MCF 10A (cell line): ENCODE results near the gene LRBA. TPM values are rescaled to one million over a fixed set of nuclear protein-coding genes. Genes with fewer than 3 reads are reported as not detected.
A peak's percentile ranks its signal among the peaks of the same experiment; 100 is the strongest.

Experiments used
- BruUV-seq: library from RNA; stranded (reverse); fragments of 400-500 nt; replicated peaks from 2 replicates; lab custom pipeline; 2021; lab: Mats Ljungman, UMichigan
- CTCF ChIA-PET: fragments of 300-600 bp; sonication (Branson Sonifier 250); formaldehyde crosslinking; extraction: SDS; loops from one replicate; lab custom pipeline; 2021; ENCODE audit warnings: antibody characterized with exemption, inconsistent platforms; lab: Yijun Ruan, JAX
- POLR2A ChIA-PET: fragments of 300-600, 350-650 bp; sonication (Branson Sonifier 250); formaldehyde crosslinking; extraction: SDS; loops from one replicate; lab custom pipeline; 2020; ENCODE audit warnings: antibody characterized with exemption, inconsistent platforms; lab: Yijun Ruan, JAX
- DNase-seq: peaks from one replicate; pipeline ENCODE4 v3.0.0-alpha.2; 2018; ENCODE audit not compliant: unreplicated experiment
- H3K27ac Mint-ChIP-seq: one replicate; pipeline ENCODE4 v1.8.0; 2022; ENCODE audit warnings: mild to moderate bottlenecking, low read depth, mixed read lengths; ENCODE audit not compliant: unreplicated experiment
- H3K27me3 Mint-ChIP-seq: one replicate; pipeline ENCODE4 v1.8.0; 2022; ENCODE audit warnings: mixed read lengths; ENCODE audit not compliant: insufficient read depth, unreplicated experiment
- H3K36me3 Mint-ChIP-seq: one replicate; pipeline ENCODE4 v1.8.0; 2022; ENCODE audit warnings: mild to moderate bottlenecking, moderate library complexity, mixed read lengths; ENCODE audit not compliant: insufficient read depth, unreplicated experiment
- H3K4me1 Mint-ChIP-seq: one replicate; pipeline ENCODE4 v1.8.0; 2022; ENCODE audit warnings: mixed read lengths; ENCODE audit not compliant: insufficient read depth, unreplicated experiment
- H3K4me3 Mint-ChIP-seq: one replicate; pipeline ENCODE4 v1.8.0; 2022; ENCODE audit warnings: mild to moderate bottlenecking, moderate library complexity, mixed read lengths; ENCODE audit not compliant: unreplicated experiment
- H3K9me3 Mint-ChIP-seq: one replicate; pipeline ENCODE4 v1.8.0; 2022; ENCODE audit warnings: mixed read lengths; ENCODE audit not compliant: unreplicated experiment
- intact Hi-C: fragments of 100-400 bp; cut with micrococcal nuclease; formaldehyde crosslinking; loops from 2 replicates; pipeline ENCODE4 v1.14.1; 2022
- total RNA-seq: library from RNA; stranded (reverse); gene quantifications from 2 replicates; pipeline ENCODE4 v1.2.3, GENCODE V29; 2022
- TF ChIP-seq, protein P1 (sequence below): fragments of 200-600 bp; IDR thresholded peaks from one replicate; pipeline ENCODE4 v1.8.0; 2022; ENCODE audit warnings: antibody characterized with exemption, mild to moderate bottlenecking; ENCODE audit not compliant: unreplicated experiment

LRBA gene
- total RNA-seq, 1 experiment from 2014 or later: 64.5 TPM

DNA sequence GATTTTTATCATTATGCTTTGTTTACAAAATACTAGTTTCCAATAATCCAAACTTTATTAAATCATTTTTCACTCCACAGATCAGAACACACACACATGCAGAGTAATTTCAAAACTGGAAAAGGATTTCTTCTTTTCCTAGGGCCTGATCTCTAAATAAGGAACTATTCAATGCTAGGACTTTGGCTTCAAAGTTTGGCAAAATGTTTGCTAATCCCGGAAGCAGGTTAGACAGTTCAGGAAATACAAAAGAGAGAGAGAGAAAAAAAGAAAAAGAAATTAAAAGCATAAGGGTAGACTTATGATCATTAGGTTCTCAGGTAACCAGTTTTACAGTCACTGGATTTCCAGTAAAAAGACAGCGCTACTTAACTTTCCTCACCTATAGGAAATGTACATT, 725.9 kb downstream of the LRBA start:
- TF ChIP-seq, protein P1, sequence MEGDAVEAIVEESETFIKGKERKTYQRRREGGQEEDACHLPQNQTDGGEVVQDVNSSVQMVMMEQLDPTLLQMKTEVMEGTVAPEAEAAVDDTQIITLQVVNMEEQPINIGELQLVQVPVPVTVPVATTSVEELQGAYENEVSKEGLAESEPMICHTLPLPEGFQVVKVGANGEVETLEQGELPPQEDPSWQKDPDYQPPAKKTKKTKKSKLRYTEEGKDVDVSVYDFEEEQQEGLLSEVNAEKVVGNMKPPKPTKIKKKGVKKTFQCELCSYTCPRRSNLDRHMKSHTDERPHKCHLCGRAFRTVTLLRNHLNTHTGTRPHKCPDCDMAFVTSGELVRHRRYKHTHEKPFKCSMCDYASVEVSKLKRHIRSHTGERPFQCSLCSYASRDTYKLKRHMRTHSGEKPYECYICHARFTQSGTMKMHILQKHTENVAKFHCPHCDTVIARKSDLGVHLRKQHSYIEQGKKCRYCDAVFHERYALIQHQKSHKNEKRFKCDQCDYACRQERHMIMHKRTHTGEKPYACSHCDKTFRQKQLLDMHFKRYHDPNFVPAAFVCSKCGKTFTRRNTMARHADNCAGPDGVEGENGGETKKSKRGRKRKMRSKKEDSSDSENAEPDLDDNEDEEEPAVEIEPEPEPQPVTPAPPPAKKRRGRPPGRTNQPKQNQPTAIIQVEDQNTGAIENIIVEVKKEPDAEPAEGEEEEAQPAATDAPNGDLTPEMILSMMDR: no peak
- ChIA-PET CTCF (no interaction called here), POLR2A (no interaction called here)
- Mint-ChIP-seq H3K9me3 (no peaks in the 10 kb centered on the region), H3K4me3 (no peak overlapping the region), H3K27ac (no peak overlapping the region), H3K4me1 (no peaks in the 10 kb centered on the region), H3K27me3 (no peaks in the 10 kb centered on the region), H3K36me3 (peaks cover under 1% of the 10 kb centered on the region)
- no peak for DNase-seq
- no TSS peak for BruUV-seq
- intact Hi-C loops: no loop called here

DNA sequence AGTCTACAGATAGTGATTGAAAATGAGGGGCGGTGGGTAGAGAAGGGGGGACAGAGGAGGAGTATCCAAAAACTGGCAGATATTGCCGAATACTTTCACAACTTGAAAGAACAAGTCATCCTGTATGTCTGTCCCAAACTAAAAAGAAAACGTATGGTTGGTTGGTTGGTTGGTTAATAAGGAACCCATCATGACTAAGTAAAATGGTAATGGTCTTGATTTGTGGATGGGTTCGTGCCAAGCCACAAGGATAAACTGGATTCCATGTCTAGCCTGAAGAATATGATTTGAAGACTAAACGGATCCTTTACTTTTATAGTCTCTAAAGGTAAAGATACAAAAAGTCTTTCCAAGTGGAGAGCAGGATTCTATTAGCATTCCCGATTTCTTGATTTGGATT, 728.4 kb downstream of the LRBA start:
- Mint-ChIP-seq H3K4me3 (no peak overlapping the region), H3K9me3 (no peaks in the 10 kb centered on the region), H3K36me3 (peaks cover 8% of the 10 kb centered on the region), H3K27me3 (no peaks in the 10 kb centered on the region), H3K27ac (no peak overlapping the region), H3K4me1 (no peaks in the 10 kb centered on the region)
- TF ChIP-seq, protein P1: no peak
- BruUV-seq: no TSS peak
- ChIA-PET POLR2A (no interaction called here), CTCF (interaction anchor here (0.5 kb wide), 1 partner anchor 56 kb away, joined by 3 read pairs; no protein-coding TSS in a partner anchor)
- DNase-seq: no peak
- intact Hi-C loops: no loop called here

- POLR2A ChIA-PET: interaction anchor here (1.3 kb wide), 1 partner anchor 26 kb away, joined by 3 read pairs; no protein-coding TSS in a partner anchor
- no peaks in the 10 kb centered on the region for H3K9me3 Mint-ChIP-seq
- TF ChIP-seq, protein P1: no peak
- no peak overlapping the region for H3K4me3 Mint-ChIP-seq
- CTCF ChIA-PET: interaction anchor here (0.6 to 1.4 kb wide), 4 partner anchors 12 to 706 kb away, joined by 3 to 4 read pairs (median 3); no protein-coding TSS in a partner anchor
- no peaks in the 10 kb centered on the region for H3K27me3 Mint-ChIP-seq
- peak; percentile 30 for DNase-seq
- intact Hi-C loops: no loop called here
- BruUV-seq: no TSS peak
- H3K4me1 Mint-ChIP-seq: peaks cover 15% of the 10 kb centered on the region
- H3K27ac Mint-ChIP-seq: no peak overlapping the region
- peaks cover 20% of the 10 kb centered on the region for H3K36me3 Mint-ChIP-seq
These were observed 731.4 kb downstream of the LRBA start for GRCh38 chr4:150283689-150284088.

DNA sequence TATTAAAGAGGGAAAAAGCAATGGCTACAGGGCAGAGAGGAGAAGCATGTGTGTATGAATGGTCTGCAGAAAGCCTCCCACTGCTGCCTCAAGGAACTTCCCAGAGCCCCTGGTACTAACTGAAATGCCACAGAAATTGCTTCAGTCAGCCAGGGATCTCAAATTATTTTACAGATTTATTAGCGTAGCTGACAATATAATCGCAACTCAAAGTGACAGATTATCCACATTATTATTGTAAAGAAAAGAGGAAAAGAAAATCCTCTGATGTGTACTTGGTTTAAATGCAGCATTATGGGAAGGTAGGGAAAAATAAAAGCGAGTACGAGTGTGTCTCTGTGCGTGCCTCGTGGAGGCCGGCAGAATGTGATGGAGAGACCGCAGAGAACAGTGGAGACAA, 734.1 kb downstream of the LRBA start:
- TF ChIP-seq, protein P1: no peak
- POLR2A ChIA-PET: interaction anchor here (0.8 to 1.8 kb wide), 3 partner anchors 15 to 213 kb away, joined by 3 to 7 read pairs (median 3); no protein-coding TSS in a partner anchor
- DNase-seq: no peak
- no peaks in the 10 kb centered on the region for H3K27me3 Mint-ChIP-seq
- H3K36me3 Mint-ChIP-seq: peaks cover 36% of the 10 kb centered on the region
- intact Hi-C loops: no loop called here
- peak overlapping the region; percentile 95 for H3K27ac Mint-ChIP-seq
- peaks cover 15% of the 10 kb centered on the region for H3K4me1 Mint-ChIP-seq
- no peaks in the 10 kb centered on the region for H3K9me3 Mint-ChIP-seq
- CTCF ChIA-PET: interaction anchor here (0.6 to 2.0 kb wide), 6 partner anchors 30 to 586 kb away, joined by 3 to 8 read pairs (median 4); no protein-coding TSS in a partner anchor
- H3K4me3 Mint-ChIP-seq: no peak overlapping the region
- no TSS peak for BruUV-seq
